ENCODE measurements around the gene FOXA3.

DNA sequence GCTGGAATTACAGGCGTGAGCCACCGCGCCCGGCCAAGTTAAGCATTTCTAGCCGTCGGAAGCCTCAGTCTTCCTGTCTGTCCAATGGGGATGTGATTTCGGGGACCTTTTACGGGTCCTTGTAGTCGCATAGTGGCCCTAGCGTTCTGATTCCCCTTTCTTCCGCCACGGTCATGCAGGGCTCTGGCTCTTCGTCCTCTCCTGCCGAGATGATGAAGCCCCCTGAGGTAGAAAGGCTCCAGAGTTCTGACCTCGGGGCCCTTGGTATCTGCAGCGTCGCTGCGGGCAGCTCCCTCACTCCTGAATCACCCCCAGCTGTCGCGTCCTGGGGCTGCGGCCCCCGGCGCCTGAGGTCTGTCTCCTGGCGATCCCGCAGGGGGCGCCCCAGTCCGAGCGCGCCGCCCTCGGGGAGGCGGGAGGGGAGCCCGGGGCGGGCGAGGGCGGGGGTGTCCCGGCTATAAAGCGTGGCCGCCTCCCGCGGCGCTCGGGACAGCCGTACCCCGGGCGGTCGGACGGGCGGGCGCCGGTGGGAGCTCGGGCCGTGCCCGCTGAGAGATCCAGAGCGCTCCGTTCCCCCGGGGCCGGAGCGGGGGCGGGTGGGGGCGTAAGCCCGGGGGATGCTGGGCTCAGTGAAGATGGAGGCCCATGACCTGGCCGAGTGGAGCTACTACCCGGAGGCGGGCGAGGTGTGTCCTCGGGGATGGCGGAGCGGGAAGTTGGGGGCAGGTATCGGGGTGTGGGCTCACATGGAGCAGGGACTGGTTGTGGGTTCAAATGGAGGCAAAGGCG, at the start of gene FOXA3:
- TF ChIP-seq, protein P1, sequence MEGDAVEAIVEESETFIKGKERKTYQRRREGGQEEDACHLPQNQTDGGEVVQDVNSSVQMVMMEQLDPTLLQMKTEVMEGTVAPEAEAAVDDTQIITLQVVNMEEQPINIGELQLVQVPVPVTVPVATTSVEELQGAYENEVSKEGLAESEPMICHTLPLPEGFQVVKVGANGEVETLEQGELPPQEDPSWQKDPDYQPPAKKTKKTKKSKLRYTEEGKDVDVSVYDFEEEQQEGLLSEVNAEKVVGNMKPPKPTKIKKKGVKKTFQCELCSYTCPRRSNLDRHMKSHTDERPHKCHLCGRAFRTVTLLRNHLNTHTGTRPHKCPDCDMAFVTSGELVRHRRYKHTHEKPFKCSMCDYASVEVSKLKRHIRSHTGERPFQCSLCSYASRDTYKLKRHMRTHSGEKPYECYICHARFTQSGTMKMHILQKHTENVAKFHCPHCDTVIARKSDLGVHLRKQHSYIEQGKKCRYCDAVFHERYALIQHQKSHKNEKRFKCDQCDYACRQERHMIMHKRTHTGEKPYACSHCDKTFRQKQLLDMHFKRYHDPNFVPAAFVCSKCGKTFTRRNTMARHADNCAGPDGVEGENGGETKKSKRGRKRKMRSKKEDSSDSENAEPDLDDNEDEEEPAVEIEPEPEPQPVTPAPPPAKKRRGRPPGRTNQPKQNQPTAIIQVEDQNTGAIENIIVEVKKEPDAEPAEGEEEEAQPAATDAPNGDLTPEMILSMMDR (conservative IDR thresholded peaks at IDR 0.05; ENCODE audit: low read length): peak; percentile 77
- peak; percentile 63; the same call in 1 of the 2 replicates for TF ChIP-seq EZH2phosphoT487 (IDR thresholded peaks at IDR 0.05; ENCODE audit: borderline replicate concordance, low read depth, low read length)

Data from OCI-LY7 (cell line).